Nephron progenitor cell (in vitro differentiated cells): Measurements from ENCODE around the gene WWOX.

Source experiments
- DNase-seq: peaks from one replicate; pipeline ENCODE4 v3.0.0; 2021
- H3K27ac Mint-ChIP-seq: 2 replicates; pipeline ENCODE4 v1.8.0; 2021; ENCODE audit warnings: mild to moderate bottlenecking, moderate library complexity, mixed read lengths
- H3K27me3 Mint-ChIP-seq: 2 replicates; pipeline ENCODE4 v1.8.0; 2021; ENCODE audit warnings: mild to moderate bottlenecking, low read depth, mixed read lengths; ENCODE audit not compliant: poor library complexity
- H3K36me3 Mint-ChIP-seq: 2 replicates; pipeline ENCODE4 v1.8.0; 2021; ENCODE audit warnings: low read depth, mixed read lengths
- H3K4me1 Mint-ChIP-seq: 2 replicates; pipeline ENCODE4 v1.8.0; 2021; ENCODE audit warnings: mixed read lengths
- H3K4me3 Mint-ChIP-seq: 2 replicates; pipeline ENCODE4 v1.8.0; 2021; ENCODE audit warnings: mild to moderate bottlenecking, moderate library complexity, mixed read lengths
- H3K9me3 Mint-ChIP-seq: 2 replicates; pipeline ENCODE4 v1.8.0; 2021; ENCODE audit warnings: mild to moderate bottlenecking, moderate library complexity, mixed read lengths
- TF ChIP-seq, protein P1 (sequence below): fragments of 200-600 bp; sonication (generic); IDR thresholded peaks from 2 replicates; pipeline ENCODE4 v1.5.0; 2021; ENCODE audit warnings: antibody characterized with exemption

Gene WWOX

GRCh38 chr16:79113826-79114225 lies 1014.4 kb downstream of the WWOX start:
- peaks cover 14% of the 10 kb centered on the region for H3K36me3 Mint-ChIP-seq
- TF ChIP-seq, protein P1, sequence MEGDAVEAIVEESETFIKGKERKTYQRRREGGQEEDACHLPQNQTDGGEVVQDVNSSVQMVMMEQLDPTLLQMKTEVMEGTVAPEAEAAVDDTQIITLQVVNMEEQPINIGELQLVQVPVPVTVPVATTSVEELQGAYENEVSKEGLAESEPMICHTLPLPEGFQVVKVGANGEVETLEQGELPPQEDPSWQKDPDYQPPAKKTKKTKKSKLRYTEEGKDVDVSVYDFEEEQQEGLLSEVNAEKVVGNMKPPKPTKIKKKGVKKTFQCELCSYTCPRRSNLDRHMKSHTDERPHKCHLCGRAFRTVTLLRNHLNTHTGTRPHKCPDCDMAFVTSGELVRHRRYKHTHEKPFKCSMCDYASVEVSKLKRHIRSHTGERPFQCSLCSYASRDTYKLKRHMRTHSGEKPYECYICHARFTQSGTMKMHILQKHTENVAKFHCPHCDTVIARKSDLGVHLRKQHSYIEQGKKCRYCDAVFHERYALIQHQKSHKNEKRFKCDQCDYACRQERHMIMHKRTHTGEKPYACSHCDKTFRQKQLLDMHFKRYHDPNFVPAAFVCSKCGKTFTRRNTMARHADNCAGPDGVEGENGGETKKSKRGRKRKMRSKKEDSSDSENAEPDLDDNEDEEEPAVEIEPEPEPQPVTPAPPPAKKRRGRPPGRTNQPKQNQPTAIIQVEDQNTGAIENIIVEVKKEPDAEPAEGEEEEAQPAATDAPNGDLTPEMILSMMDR: no peak
- peaks cover 7% of the 10 kb centered on the region for H3K27me3 Mint-ChIP-seq
- peaks cover 25% of the 10 kb centered on the region for H3K9me3 Mint-ChIP-seq
- DNase-seq: no peak
- no peak overlapping the region for H3K27ac Mint-ChIP-seq
- no peak overlapping the region for H3K4me3 Mint-ChIP-seq
- peaks cover 59% of the 10 kb centered on the region for H3K4me1 Mint-ChIP-seq

- Mint-ChIP-seq H3K27me3 (peaks cover 3% of the 10 kb centered on the region), H3K4me3 (no peak overlapping the region), H3K4me1 (peaks cover 52% of the 10 kb centered on the region), H3K36me3 (peaks cover 14% of the 10 kb centered on the region), H3K9me3 (peaks cover 29% of the 10 kb centered on the region), H3K27ac (peak overlapping the region; percentile 67)
- DNase-seq: no peak
- TF ChIP-seq, protein P1: no peak
Measured at GRCh38 chr16:79114759-79115158, 1015.3 kb downstream of the WWOX start.

DNA sequence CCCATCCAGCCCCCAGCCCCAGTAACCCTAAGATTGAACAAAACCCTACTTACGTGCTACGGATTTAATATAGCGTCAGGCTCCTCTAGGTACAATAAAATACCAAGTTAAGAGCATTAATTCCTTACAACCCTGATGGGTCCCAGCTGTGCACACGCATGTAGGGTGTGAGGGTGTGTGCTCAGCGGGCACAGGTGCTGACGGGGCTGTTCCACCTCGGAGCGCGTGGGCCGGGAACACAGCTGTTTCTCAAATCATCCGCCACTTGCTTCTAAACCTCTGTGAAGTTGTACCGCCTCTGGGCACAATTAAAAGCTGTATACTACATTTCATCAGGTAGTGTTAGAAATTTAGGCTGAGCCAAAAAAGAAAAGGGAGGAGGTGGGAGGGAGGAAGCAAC lies 1022.5 kb downstream of the WWOX start:
- H3K27ac Mint-ChIP-seq: no peak overlapping the region
- DNase-seq: no peak
- H3K9me3 Mint-ChIP-seq: peaks cover 36% of the 10 kb centered on the region
- TF ChIP-seq, protein P1: no peak
- H3K4me1 Mint-ChIP-seq: peaks cover 31% of the 10 kb centered on the region
- H3K36me3 Mint-ChIP-seq: peaks cover 7% of the 10 kb centered on the region
- peaks cover 3% of the 10 kb centered on the region for H3K27me3 Mint-ChIP-seq
- H3K4me3 Mint-ChIP-seq: no peak overlapping the region

DNA sequence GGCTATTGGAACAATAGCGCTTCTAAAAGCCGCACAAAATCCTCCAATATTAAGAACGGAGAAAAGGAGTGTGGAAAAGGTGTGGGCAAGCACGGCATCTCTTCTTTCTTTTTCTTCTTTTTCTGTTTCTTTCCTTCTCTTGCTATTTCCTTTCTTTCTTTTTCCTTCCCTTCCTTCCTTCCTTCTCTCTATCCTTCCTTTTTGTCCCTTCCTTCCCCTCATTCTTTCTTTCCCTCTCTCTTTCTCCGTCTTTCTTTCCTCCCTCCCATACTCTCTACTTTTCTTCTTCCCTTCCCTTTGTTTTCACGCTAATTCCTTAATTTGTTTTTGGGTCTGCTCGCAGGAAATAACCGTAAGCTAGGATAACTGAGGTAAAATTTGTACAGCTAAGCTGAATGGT lies 1022.9 kb downstream of the WWOX start:
- peaks cover 33% of the 10 kb centered on the region for H3K4me1 Mint-ChIP-seq
- H3K27me3 Mint-ChIP-seq: peaks cover 3% of the 10 kb centered on the region
- H3K9me3 Mint-ChIP-seq: peaks cover 32% of the 10 kb centered on the region
- no peak overlapping the region for H3K4me3 Mint-ChIP-seq
- TF ChIP-seq, protein P1: no peak
- no peak overlapping the region for H3K27ac Mint-ChIP-seq
- H3K36me3 Mint-ChIP-seq: peaks cover 7% of the 10 kb centered on the region
- DNase-seq: no peak

DNA sequence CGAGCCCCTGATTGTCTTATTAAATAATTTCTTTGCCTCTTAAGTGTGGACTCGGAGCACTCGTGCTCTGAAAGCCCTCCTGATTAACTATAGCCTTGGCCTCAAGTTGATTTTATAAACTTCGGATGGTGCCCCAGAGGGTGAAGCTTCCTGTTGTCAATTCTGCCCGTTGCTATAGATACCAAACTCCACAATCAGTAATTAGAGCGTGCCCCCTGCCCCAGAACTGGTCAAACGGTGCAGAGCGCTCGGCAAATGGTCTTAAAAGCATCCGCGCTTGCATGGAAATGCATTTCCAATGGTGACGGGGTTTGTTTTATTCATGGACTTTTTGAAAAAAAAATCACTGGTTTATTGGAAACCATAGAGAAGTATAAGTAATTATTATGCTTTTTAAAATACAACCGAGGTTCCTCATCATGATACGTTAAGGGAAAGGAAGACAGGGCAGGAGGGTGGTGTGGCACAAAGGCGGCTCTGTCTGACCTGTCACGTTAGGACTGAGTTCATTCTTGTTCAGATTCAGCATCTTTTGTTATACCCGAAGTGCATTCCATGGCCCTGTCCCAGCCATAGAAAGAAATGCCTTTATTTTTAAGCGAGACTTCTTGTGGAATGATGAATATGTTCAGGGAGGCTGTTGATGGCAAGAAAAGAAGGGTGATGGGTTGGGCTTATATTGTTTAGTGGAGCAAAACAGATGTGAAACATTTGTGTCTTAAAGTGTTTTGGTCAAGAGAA lies 1024.7 kb downstream of the WWOX start:
- TF ChIP-seq, protein P1: no peak

DNA sequence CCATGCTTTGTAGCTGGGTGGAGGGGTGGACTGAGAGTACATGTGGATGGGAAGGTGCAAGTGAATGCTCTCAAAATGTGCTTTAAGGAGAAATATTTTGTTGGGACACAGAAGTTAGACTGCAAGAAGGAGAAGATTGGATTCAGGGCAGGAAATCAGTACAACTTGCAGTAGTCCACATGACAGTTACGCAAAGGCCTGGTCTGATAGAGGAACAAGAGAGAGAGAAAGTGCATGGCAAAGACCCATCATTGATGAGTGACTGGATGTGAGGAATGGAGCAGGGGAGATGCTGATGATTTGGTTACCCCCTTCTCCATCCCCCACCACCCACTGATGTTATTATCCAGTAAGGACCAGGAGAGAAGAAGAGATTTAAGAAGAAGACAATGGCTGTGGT lies 1028.3 kb downstream of the WWOX start:
- H3K4me3 Mint-ChIP-seq: no peak overlapping the region
- H3K36me3 Mint-ChIP-seq: peaks cover 10% of the 10 kb centered on the region
- DNase-seq: no peak
- H3K9me3 Mint-ChIP-seq: peaks cover 31% of the 10 kb centered on the region
- TF ChIP-seq, protein P1: no peak
- H3K27ac Mint-ChIP-seq: no peak overlapping the region
- H3K4me1 Mint-ChIP-seq: peaks cover 42% of the 10 kb centered on the region
- peaks cover 3% of the 10 kb centered on the region for H3K27me3 Mint-ChIP-seq

More for the DNA sequence above, 1024.7 kb downstream of the WWOX start:
- H3K4me3 Mint-ChIP-seq: no peak overlapping the region
- H3K36me3 Mint-ChIP-seq: no peaks in the 10 kb centered on the region
- DNase-seq: no peak
- H3K4me1 Mint-ChIP-seq: peaks cover 40% of the 10 kb centered on the region
- peaks cover 3% of the 10 kb centered on the region for H3K27me3 Mint-ChIP-seq
- H3K27ac Mint-ChIP-seq: no peak overlapping the region
- peaks cover 16% of the 10 kb centered on the region for H3K9me3 Mint-ChIP-seq
